Measurements from ENCODE around the gene TAF10. TPM values are rescaled to one million over a fixed set of nuclear protein-coding genes. Genes with fewer than 3 reads are reported as not detected.

TAF10 gene
- total RNA-seq, 6 experiments from 2014 or later: 47.3 to 81.9 (median 60.4) TPM

GRCh38 chr11:6569706-6570105 is 42.3 kb downstream of the TAF10 start:
- Histone ChIP-seq H3K27me3 (no peaks in the 10 kb centered on the region), H3K27ac (no peak overlapping the region), H3K4me1 (peaks cover 0 to 20% (median 8%) of the 10 kb centered on the region in 4 donors), H3K36me3 (no peaks in the 10 kb centered on the region), H3K9me3 (no peaks in the 10 kb centered on the region), H3K4me3 (no peak overlapping the region)
- ATAC-seq (no peak), DNase-seq (no peak)
- TF ChIP-seq, protein P1, sequence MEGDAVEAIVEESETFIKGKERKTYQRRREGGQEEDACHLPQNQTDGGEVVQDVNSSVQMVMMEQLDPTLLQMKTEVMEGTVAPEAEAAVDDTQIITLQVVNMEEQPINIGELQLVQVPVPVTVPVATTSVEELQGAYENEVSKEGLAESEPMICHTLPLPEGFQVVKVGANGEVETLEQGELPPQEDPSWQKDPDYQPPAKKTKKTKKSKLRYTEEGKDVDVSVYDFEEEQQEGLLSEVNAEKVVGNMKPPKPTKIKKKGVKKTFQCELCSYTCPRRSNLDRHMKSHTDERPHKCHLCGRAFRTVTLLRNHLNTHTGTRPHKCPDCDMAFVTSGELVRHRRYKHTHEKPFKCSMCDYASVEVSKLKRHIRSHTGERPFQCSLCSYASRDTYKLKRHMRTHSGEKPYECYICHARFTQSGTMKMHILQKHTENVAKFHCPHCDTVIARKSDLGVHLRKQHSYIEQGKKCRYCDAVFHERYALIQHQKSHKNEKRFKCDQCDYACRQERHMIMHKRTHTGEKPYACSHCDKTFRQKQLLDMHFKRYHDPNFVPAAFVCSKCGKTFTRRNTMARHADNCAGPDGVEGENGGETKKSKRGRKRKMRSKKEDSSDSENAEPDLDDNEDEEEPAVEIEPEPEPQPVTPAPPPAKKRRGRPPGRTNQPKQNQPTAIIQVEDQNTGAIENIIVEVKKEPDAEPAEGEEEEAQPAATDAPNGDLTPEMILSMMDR (IDR thresholded peaks at IDR 0.05): no peak
- TF ChIP-seq POLR2A (IDR thresholded peaks at IDR 0.05): no peak
- intact Hi-C loops (cut with DNase I): no loop called here
- WGBS (ENCODE audit: insufficient coverage, low coverage, low lambda C conversion rate, missing lambda C conversion rate): 83% methylated on average over 3 of the region's 5 CpGs

GRCh38 chr11:6568191-6568918 is 43.7 kb downstream of the TAF10 start:
- no peak overlapping the region for H3K4me3 ChIP-seq
- no peaks in the 10 kb centered on the region for H3K27me3 ChIP-seq
- H3K27ac ChIP-seq: no peak overlapping the region
- 31% methylated on average over 3 of the region's 4 CpGs for WGBS (ENCODE audit: insufficient coverage, low coverage, low lambda C conversion rate, missing lambda C conversion rate)
- no peaks in the 10 kb centered on the region for H3K9me3 ChIP-seq
- H3K36me3 ChIP-seq: no peaks in the 10 kb centered on the region
- intact Hi-C loops (cut with DNase I): no loop called here
- peaks cover 0 to 20% (median 8%) of the 10 kb centered on the region in 4 donors for H3K4me1 ChIP-seq
- TF ChIP-seq POLR2A (IDR thresholded peaks at IDR 0.05): no peak
- TF ChIP-seq, protein P1 (IDR thresholded peaks at IDR 0.05): no peak
- peak in 2 of 3 donors; percentile 63 to 88 for DNase-seq
- peak; percentile 48 to 68 (median 60) for ATAC-seq

GRCh38 chr11:6567371-6567745 is 44.7 kb downstream of the TAF10 start:
- Histone ChIP-seq H3K36me3 (no peaks in the 10 kb centered on the region), H3K4me1 (peaks cover 0 to 20% (median 8%) of the 10 kb centered on the region in 4 donors), H3K4me3 (no peak overlapping the region), H3K27ac (no peak overlapping the region), H3K9me3 (no peaks in the 10 kb centered on the region), H3K27me3 (no peaks in the 10 kb centered on the region)
- TF ChIP-seq, protein P1 (IDR thresholded peaks at IDR 0.05): no peak
- no peak for TF ChIP-seq POLR2A (IDR thresholded peaks at IDR 0.05)
- WGBS (ENCODE audit: insufficient coverage, low coverage, low lambda C conversion rate, missing lambda C conversion rate): 50% methylated on average over 2 of the region's 7 CpGs
- DNase-seq (no peak), ATAC-seq (peak in 2 of 4 donors; percentile 7 to 34)
- intact Hi-C loops (cut with DNase I): no loop called here

DNA sequence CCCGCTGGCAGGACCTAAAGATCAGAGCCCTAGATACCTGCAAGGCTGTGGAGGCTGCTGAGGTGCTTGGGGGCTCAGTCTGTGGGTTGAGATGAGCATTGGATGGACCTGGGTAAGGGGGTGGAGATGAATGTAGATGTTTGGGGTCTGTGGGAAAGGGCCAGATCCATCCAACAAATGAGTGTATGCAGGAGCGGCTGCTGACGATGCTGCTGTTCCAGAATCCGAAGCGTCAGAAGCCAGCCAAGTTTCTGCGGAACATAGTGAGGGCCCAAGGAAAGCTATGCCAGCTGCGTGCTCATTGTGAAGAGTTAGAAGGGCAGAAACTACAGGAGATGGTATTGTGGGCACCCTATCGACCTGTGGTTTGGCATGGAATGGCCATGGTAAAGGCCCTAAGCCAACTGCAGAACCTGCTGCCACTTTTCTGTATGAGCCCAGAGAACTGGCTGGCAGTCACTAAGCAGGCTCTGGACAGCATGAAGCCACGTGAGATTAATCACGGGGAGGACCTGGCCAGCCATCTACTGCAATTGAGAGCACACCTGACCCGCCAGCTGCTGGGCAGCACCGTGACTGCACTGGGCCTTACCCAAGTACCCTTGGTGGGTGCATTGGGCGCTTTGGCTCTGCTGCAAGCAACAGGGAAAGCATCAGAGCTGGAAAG is 45.2 kb downstream of the TAF10 start:
- Histone ChIP-seq H3K9me3 (no peaks in the 10 kb centered on the region), H3K27me3 (no peaks in the 10 kb centered on the region), H3K36me3 (no peaks in the 10 kb centered on the region), H3K27ac (no peak overlapping the region), H3K4me3 (no peak overlapping the region), H3K4me1 (peaks cover 0 to 20% (median 8%) of the 10 kb centered on the region in 4 donors)
- 59% methylated on average over 9 of the region's 13 CpGs for WGBS (ENCODE audit: insufficient coverage, low coverage, low lambda C conversion rate, missing lambda C conversion rate)
- TF ChIP-seq, protein P1 (IDR thresholded peaks at IDR 0.05): no peak
- TF ChIP-seq POLR2A (IDR thresholded peaks at IDR 0.05): no peak
- intact Hi-C loops (cut with DNase I): no loop called here
- ATAC-seq (peak; percentile 76 to 82 (median 76)), DNase-seq (peak; percentile 55 to 91 (median 76))

Data from right lobe of liver (tissue), 6 donors.